Keratinocyte (primary cell): ENCODE results near the gene HOTAIR.

Experiments used
- EZH2 ChIP-seq: IDR thresholded peaks from one replicate; pipeline ENCODE4 v1.6.1; 2012; ENCODE audit warnings: inconsistent platforms, mild to moderate bottlenecking, low read length, moderate library complexity
- TF ChIP-seq, protein P1 (sequence below), 3 experiments: IDR thresholded peaks in 1 of 3; conservative IDR thresholded peaks in 1 of 3; optimal IDR thresholded peaks in 1 of 3; 2 replicates in 2 of 3; 3 replicates in 1 of 3; pipeline versions ENCODE3 to v1.5.1; 2011; ENCODE audit warnings: low read length in 3 of 3, mild to moderate bottlenecking in 3 of 3, moderate library complexity in 2 of 3, control low read depth in 1 of 3, inconsistent platforms in 1 of 3; ENCODE audit not compliant: insufficient read depth in 2 of 3; ENCODE audit errors: extremely low read depth in 1 of 3

DNA sequence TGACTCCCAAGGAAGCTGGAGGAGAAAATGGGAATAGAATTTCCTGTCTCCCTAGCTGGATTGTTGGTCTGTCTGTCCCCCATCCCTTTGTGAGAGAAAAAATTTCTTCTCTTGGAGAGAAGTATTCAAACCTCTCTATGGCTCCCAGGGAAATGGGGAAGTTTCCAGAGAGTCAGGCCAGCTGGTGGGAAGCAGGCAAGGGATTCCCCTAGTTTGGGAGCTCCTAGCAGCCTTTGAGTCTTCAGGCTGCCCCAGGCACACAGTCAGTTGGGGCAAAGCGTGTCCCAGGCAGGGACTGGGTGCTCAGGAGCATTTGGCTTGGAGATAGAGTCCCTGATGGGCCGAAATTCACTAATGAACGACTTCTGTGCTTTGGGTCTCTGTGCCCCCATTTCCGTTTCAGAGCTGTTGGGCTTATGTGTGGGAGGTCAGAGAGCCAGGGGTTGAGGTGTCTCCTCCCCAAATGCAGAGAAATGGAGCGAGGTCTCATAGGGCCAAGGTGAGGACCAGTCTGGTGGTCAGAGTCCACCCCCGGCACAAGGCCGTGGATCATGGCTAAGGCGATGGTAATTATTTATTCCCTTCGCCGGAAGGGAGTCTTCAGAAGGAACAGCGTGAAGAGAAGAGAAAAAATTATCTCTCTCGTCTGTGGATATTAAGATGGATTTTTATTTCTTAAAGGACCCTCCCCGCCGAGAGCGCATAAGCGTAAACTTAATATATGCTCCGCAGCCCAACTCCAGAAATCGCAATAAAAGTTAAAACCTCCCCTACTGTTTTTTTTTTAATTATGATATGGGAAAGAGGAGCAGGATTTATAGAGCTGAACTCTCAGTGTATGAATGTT is 18.6 kb upstream of the HOTAIR start:
- TF ChIP-seq, protein P1, sequence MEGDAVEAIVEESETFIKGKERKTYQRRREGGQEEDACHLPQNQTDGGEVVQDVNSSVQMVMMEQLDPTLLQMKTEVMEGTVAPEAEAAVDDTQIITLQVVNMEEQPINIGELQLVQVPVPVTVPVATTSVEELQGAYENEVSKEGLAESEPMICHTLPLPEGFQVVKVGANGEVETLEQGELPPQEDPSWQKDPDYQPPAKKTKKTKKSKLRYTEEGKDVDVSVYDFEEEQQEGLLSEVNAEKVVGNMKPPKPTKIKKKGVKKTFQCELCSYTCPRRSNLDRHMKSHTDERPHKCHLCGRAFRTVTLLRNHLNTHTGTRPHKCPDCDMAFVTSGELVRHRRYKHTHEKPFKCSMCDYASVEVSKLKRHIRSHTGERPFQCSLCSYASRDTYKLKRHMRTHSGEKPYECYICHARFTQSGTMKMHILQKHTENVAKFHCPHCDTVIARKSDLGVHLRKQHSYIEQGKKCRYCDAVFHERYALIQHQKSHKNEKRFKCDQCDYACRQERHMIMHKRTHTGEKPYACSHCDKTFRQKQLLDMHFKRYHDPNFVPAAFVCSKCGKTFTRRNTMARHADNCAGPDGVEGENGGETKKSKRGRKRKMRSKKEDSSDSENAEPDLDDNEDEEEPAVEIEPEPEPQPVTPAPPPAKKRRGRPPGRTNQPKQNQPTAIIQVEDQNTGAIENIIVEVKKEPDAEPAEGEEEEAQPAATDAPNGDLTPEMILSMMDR (optimal IDR thresholded peaks at IDR 0.05 in 1 of 3, IDR thresholded peaks at IDR 0.05 in 1 of 3, conservative IDR thresholded peaks at IDR 0.05 in 1 of 3; ENCODE audit: extremely low read depth in 1 of 3, insufficient read depth in 2 of 3, low read length in 3 of 3), result no peak
- TF ChIP-seq EZH2, result no peak
